Epidermal melanocyte (primary cell): ENCODE results near the gene SLC22A4.

Experiments used
- DNase-seq: peaks from one replicate; pipeline ENCODE4 v3.0.0; 2011; ENCODE audit warnings: low spot score; ENCODE audit not compliant: insufficient read length

The SLC22A4 gene

DNA sequence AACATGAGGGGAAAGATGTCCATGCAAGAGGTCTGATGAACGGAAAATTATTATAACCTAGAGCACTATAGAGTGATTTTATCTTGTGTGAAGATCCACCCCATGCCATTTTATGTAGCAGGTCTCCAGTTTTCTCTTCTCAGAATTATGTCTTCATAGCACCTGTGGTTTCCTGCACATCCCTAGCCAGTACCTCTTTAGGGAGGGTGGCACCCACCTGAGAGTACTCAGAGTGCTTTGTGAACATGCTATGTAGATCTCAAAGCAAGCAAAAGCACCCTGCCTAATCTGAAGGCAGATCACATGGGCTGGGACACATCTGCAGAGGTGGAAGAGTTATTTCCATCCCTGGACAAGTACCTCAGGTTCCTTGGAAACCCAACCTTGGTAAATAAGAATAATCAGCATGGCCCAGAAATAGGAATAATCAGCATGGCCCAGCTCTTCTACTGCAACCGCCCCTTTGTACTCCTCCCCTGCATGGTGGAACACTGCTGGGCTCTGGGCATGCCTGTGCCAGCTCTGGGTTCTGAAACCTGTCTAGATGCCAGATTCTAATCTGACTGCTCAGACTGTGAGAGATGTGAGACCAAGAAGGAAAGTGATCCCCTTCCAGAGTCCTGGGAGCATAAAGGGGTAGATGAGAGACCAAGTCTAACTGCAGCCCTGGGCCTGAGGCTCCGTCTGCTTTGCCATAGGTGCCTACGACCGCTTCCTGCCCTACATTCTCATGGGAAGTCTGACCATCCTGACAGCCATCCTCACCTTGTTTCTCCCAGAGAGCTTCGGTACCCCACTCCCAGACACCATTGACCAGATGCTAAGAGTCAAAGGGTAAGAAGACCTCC is 99.0 kb downstream of the SLC22A4 start:
- no peak for DNase-seq
